HL-60 (cell line): ENCODE measurements around the gene LRFN2.

Source experiments
- POLR2AphosphoS5 ChIP-seq: IDR thresholded peaks from 2 replicates; pipeline ENCODE4 v1.6.1; 2012; ENCODE audit warnings: low read depth
- TF ChIP-seq, protein P1 (sequence below): IDR thresholded peaks from one replicate; pipeline ENCODE4 v1.5.1; 2011; ENCODE audit warnings: low read length, control low read depth, inconsistent platforms; ENCODE audit not compliant: insufficient read depth

DNA sequence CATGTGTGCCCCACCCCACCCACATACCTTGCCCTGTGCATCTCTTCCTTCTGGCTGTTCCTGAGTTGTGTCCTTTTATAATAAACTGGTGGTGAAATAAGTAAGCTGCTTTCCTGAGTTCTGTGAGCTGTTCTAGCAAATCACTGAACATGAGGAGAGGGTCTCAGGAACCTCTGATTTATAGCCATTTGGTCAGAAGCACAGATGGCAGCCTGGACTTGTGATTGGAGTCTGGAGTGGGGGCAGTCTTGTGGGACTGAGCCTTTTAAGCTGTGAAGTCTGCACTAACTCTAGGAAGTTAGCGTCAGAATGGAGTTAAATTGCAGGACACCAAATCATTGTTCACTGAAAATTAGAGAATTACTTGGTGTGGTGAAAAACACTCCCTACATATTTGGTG, 245.4 kb downstream of the LRFN2 start:
- TF ChIP-seq, protein P1, sequence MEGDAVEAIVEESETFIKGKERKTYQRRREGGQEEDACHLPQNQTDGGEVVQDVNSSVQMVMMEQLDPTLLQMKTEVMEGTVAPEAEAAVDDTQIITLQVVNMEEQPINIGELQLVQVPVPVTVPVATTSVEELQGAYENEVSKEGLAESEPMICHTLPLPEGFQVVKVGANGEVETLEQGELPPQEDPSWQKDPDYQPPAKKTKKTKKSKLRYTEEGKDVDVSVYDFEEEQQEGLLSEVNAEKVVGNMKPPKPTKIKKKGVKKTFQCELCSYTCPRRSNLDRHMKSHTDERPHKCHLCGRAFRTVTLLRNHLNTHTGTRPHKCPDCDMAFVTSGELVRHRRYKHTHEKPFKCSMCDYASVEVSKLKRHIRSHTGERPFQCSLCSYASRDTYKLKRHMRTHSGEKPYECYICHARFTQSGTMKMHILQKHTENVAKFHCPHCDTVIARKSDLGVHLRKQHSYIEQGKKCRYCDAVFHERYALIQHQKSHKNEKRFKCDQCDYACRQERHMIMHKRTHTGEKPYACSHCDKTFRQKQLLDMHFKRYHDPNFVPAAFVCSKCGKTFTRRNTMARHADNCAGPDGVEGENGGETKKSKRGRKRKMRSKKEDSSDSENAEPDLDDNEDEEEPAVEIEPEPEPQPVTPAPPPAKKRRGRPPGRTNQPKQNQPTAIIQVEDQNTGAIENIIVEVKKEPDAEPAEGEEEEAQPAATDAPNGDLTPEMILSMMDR: no peak
- no peak for TF ChIP-seq POLR2AphosphoS5
